ENCODE data around the gene ADRA2C. TPM values are rescaled to one million over a fixed set of nuclear protein-coding genes. Genes with fewer than 3 reads are reported as not detected.

Gene ADRA2C
- total RNA-seq, 1 experiment from 2014 or later, result not detected

DNA sequence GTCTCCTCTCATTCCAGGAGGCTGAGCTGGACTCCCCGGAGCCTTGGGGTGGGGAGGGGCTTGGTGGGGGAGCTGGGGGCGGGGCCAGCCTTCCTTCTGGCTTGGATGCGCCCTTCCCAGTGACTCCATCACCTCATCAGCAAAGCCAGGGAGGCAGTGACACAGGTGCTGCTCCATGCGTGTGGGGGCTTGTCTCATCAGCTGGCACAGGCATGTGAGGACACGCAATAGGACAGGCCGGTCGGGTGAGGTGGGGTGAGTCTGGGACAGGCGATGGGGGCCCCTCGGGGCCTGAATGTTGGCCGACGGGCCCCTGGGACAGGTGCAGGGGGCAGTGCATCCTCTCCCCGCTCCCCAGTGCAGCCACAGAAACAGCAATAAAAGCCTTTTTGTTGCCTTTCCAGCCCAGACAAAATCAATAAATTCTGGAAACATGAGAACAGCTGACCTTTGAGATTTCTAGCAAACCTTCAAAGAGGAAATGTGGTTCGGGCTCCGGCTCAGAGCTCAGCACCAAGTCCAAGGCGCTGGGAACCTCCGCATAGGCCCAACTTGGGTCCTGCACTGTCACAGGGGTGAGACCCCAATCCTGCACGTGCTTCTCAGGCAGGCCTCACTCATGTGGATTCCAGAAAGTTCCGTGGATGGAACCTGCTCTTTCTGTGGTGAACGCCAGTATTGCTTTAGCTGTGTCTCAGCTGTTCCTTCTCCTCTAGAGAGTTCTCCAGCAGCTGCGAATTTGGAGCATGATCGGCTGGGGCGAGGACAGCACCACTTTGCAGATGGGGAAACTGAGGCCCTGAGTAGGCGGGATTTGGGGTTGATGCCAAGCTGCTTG, 18.5 kb downstream of the ADRA2C start:
- no peak for DNase-seq
- H3K27me3 ChIP-seq (ENCODE audit: insufficient read depth, low read depth), result peaks cover 23% of the 10 kb centered on the region
- no TSS peak for BruUV-seq (replicated peaks)
- no peaks in the 10 kb centered on the region for H3F3A ChIP-seq (ENCODE audit: insufficient read depth, low read depth)
- H3K4me1 ChIP-seq (replicated peaks; ENCODE audit: insufficient read depth), result no peaks in the 10 kb centered on the region
- ChIA-PET POLR2A (ENCODE audit: unreplicated experiment) (no interaction called here), CTCF (no interaction called here)
- no peak overlapping the region for H2AFZ ChIP-seq
- intact Hi-C loops (cut with micrococcal nuclease; ENCODE audit: unreplicated experiment), result no loop called here
- no peaks in the 10 kb centered on the region for H3K9me2 ChIP-seq (ENCODE audit: insufficient read depth)
- no peak overlapping the region for H3K4me2 ChIP-seq
- H3K4me3 ChIP-seq, result no peak overlapping the region
- no peak overlapping the region for H3K27ac ChIP-seq
- H3K36me3 ChIP-seq (ENCODE audit: low read depth), result no peaks in the 10 kb centered on the region
- H3K79me2 ChIP-seq (ENCODE audit: low read depth), result no peaks in the 10 kb centered on the region
- H4K20me1 ChIP-seq (ENCODE audit: insufficient read depth), result no peaks in the 10 kb centered on the region
- TF ChIP-seq, protein P1, sequence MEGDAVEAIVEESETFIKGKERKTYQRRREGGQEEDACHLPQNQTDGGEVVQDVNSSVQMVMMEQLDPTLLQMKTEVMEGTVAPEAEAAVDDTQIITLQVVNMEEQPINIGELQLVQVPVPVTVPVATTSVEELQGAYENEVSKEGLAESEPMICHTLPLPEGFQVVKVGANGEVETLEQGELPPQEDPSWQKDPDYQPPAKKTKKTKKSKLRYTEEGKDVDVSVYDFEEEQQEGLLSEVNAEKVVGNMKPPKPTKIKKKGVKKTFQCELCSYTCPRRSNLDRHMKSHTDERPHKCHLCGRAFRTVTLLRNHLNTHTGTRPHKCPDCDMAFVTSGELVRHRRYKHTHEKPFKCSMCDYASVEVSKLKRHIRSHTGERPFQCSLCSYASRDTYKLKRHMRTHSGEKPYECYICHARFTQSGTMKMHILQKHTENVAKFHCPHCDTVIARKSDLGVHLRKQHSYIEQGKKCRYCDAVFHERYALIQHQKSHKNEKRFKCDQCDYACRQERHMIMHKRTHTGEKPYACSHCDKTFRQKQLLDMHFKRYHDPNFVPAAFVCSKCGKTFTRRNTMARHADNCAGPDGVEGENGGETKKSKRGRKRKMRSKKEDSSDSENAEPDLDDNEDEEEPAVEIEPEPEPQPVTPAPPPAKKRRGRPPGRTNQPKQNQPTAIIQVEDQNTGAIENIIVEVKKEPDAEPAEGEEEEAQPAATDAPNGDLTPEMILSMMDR (conservative IDR thresholded peaks at IDR 0.05), result no peak
- TF ChIP-seq EZH2 (IDR thresholded peaks at IDR 0.05; ENCODE audit: low read depth), result no peak
- no peaks in the 10 kb centered on the region for H3K9me3 ChIP-seq (ENCODE audit: insufficient read depth, low read depth)

DNA sequence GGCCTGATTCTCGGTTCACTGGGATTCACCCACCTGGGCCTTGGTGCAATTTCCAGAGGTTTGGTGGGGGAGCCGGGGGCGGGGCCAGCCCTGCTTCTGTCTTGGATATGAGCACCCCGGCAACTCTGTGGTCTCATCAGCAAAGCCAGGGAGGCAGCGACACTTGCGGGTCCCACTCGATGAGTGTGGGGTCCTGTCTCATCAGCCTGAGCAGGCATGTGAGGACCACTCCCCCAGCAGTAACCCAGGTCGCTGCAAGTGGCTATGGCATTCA, 19.0 kb downstream of the ADRA2C start:
- Histone ChIP-seq H3K36me3 (ENCODE audit: low read depth) (no peaks in the 10 kb centered on the region), H3K27ac (no peak overlapping the region), H3K4me2 (no peak overlapping the region), H3K9me3 (ENCODE audit: insufficient read depth, low read depth) (no peaks in the 10 kb centered on the region), H3K27me3 (ENCODE audit: insufficient read depth, low read depth) (peaks cover 25% of the 10 kb centered on the region), H3K4me1 (replicated peaks; ENCODE audit: insufficient read depth) (no peaks in the 10 kb centered on the region), H3K79me2 (ENCODE audit: low read depth) (no peaks in the 10 kb centered on the region), H4K20me1 (ENCODE audit: insufficient read depth) (no peaks in the 10 kb centered on the region), H2AFZ (no peak overlapping the region), H3K4me3 (no peak overlapping the region), H3K9me2 (ENCODE audit: insufficient read depth) (no peaks in the 10 kb centered on the region), H3F3A (ENCODE audit: insufficient read depth, low read depth) (no peaks in the 10 kb centered on the region)
- intact Hi-C loops (cut with micrococcal nuclease; ENCODE audit: unreplicated experiment), result no loop called here
- no peak for DNase-seq
- TF ChIP-seq EZH2 (IDR thresholded peaks at IDR 0.05; ENCODE audit: low read depth), result no peak
- TF ChIP-seq, protein P1 (conservative IDR thresholded peaks at IDR 0.05), result no peak
- no TSS peak for BruUV-seq (replicated peaks)
- POLR2A ChIA-PET (ENCODE audit: unreplicated experiment), result no interaction called here
- CTCF ChIA-PET, result no interaction called here

DNA sequence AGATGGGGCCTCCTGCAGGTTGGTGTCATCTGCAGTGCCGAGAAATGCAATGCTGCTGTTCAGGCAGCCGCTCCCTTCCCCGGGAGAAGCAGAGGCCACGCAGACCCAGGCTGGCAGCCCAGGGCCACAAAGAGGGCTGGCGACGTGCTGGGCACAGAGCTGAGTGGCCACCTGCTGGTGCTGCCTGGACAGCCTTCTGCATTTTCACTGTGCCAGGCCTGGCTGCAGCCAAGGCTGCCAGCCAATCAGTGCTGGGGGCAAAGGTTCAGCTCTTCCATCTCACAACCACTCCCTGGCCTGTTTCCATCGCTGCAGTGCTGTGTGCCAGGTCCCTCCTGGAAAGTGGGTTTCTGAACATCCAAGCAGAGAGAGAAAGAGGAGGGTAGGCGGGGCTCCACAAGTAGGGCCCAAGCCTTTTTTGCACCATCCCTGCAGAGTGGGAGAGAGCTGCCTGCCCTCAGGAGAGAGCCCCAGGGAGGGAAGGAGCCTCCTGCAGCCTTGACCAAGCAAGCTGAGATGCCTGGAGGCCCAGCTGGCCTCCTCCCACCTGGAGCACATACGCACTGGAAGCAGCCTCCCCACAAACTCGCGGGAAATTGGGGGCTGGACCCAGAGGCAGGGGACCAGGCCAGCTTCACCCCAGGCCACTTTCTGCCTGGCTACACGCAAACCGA, 20.1 kb downstream of the ADRA2C start:
- TF ChIP-seq, protein P1 (conservative IDR thresholded peaks at IDR 0.05), result no peak
- no peak for TF ChIP-seq EZH2 (IDR thresholded peaks at IDR 0.05; ENCODE audit: low read depth)
- H3K27ac ChIP-seq, result no peak overlapping the region
- no peaks in the 10 kb centered on the region for H4K20me1 ChIP-seq (ENCODE audit: insufficient read depth)
- POLR2A ChIA-PET (ENCODE audit: unreplicated experiment), result no interaction called here
- no peak for DNase-seq
- BruUV-seq (replicated peaks), result no TSS peak
- H3K4me2 ChIP-seq, result no peak overlapping the region
- no peak overlapping the region for H2AFZ ChIP-seq
- no peaks in the 10 kb centered on the region for H3K9me2 ChIP-seq (ENCODE audit: insufficient read depth)
- no peak overlapping the region for H3K4me3 ChIP-seq
- H3F3A ChIP-seq (ENCODE audit: insufficient read depth, low read depth), result no peaks in the 10 kb centered on the region
- H3K9me3 ChIP-seq (ENCODE audit: insufficient read depth, low read depth), result no peaks in the 10 kb centered on the region
- CTCF ChIA-PET, result no interaction called here
- H3K36me3 ChIP-seq (ENCODE audit: low read depth), result no peaks in the 10 kb centered on the region
- H3K27me3 ChIP-seq (ENCODE audit: insufficient read depth, low read depth), result peaks cover 29% of the 10 kb centered on the region
- no peaks in the 10 kb centered on the region for H3K4me1 ChIP-seq (replicated peaks; ENCODE audit: insufficient read depth)
- no peaks in the 10 kb centered on the region for H3K79me2 ChIP-seq (ENCODE audit: low read depth)
- intact Hi-C loops (cut with micrococcal nuclease; ENCODE audit: unreplicated experiment), result no loop called here
